Daoy (cell line): ENCODE results near the gene RAB7A. TPM values are rescaled to one million over a fixed set of nuclear protein-coding genes. Genes with fewer than 3 reads are reported as not detected.
"Not testable (repeated sequence)": the region's sequence is repeated elsewhere in the genome, so short reads cannot be mapped to it uniquely, and the experiment has no call there.

Source experiments
- DNase-seq: peaks from one replicate; pipeline ENCODE4 v3.0.0-alpha.2; 2015; ENCODE audit warnings: low read depth
- total RNA-seq: library from RNA; depleted of rRNA; stranded (reverse); fragments of >200 nt; shearing (Covaris generic); gene quantifications from 2 replicates; pipeline ENCODE4 v1.2.3, GENCODE V29; 2014

RAB7A gene
- total RNA-seq, 1 experiment from 2014 or later: 42.7 TPM

GRCh38 chr3:128753715-128754114 lies 27.7 kb downstream of the RAB7A start:
- no peak for DNase-seq

- DNase-seq: no peak
These were observed 34.1 kb downstream of the RAB7A start for GRCh38 chr3:128760042-128760441.

- no peak for DNase-seq
These were observed 34.9 kb downstream of the RAB7A start for GRCh38 chr3:128760881-128761280.

GRCh38 chr3:128761392-128761791 lies 35.4 kb downstream of the RAB7A start:
- DNase-seq: no peak

- no peak for DNase-seq
These were observed 38.0 kb downstream of the RAB7A start for GRCh38 chr3:128763967-128764366.

- no peak for DNase-seq
These were observed 38.9 kb downstream of the RAB7A start for GRCh38 chr3:128764863-128765262.

- DNase-seq: no peak
These were observed 41.2 kb downstream of the RAB7A start for GRCh38 chr3:128767094-128767750.

GRCh38 chr3:128768471-128768870 lies 42.5 kb downstream of the RAB7A start:
- DNase-seq: no peak

GRCh38 chr3:128770387-128770786 lies 44.4 kb downstream of the RAB7A start:
- no peak for DNase-seq

- not testable (repeated sequence) for DNase-seq
These were observed 47.2 kb downstream of the RAB7A start for GRCh38 chr3:128773189-128773588.

- DNase-seq: not testable (repeated sequence)
These were observed 47.6 kb downstream of the RAB7A start for GRCh38 chr3:128773592-128773991.

GRCh38 chr3:128775241-128775640 lies 49.3 kb downstream of the RAB7A start:
- DNase-seq: no peak

- no peak for DNase-seq
These were observed 50.0 kb downstream of the RAB7A start for GRCh38 chr3:128775906-128776542.

- DNase-seq: no peak
These were observed 54.3 kb downstream of the RAB7A start for GRCh38 chr3:128780101-128780837.

- no peak for DNase-seq
These were observed 55.2 kb downstream of the RAB7A start for GRCh38 chr3:128781164-128781563.

- DNase-seq: no peak
These were observed 56.5 kb downstream of the RAB7A start for GRCh38 chr3:128782282-128783146.

- DNase-seq: no peak
These were observed 57.8 kb downstream of the RAB7A start for GRCh38 chr3:128783774-128784173.

GRCh38 chr3:128784232-128784631 lies 58.2 kb downstream of the RAB7A start:
- DNase-seq: peak; percentile 17

- DNase-seq: no peak
These were observed 58.9 kb downstream of the RAB7A start for GRCh38 chr3:128784843-128785242.

- no peak for DNase-seq
These were observed 60.5 kb downstream of the RAB7A start for GRCh38 chr3:128786434-128787020.
